ENCODE data around the gene TTC33.

GRCh38 chr5:40626801-40627200 is 129.0 kb downstream of the TTC33 start:
- TF ChIP-seq EZH2phosphoT487 (IDR thresholded peaks at IDR 0.05; ENCODE audit: insufficient read depth, low read depth) (no peak), EZH2 (IDR thresholded peaks at IDR 0.05; ENCODE audit: insufficient read depth, poor library complexity, severe bottlenecking) (no peak)

Measured in GM23248 (cell line).